Transverse colon (tissue), 4 donors: ENCODE data around the gene AQP4. TPM values are rescaled to one million over a fixed set of nuclear protein-coding genes. Genes with fewer than 3 reads are reported as not detected.

Experiments
- DNase-seq: peaks from one replicate; pipeline ENCODE4 v3.0.0-alpha.2; 2019
- H3K27ac ChIP-seq, 4 donors: fragments of 200-600 bp; sonication (generic); 2 replicates each; pipeline ENCODE4 v1.5.1; 2016 to 2018; ENCODE audit warnings: inconsistent platforms in 4 of 4
- H3K27me3 ChIP-seq: fragments of 200-600 bp; sonication (generic); 2 replicates; pipeline ENCODE4 v1.5.1; 2017; ENCODE audit warnings: inconsistent platforms
- H3K36me3 ChIP-seq, 4 donors: fragments of 200-600 bp; sonication (generic); 2 replicates each; pipeline ENCODE4 v1.5.1; 2017 to 2019; ENCODE audit warnings: inconsistent platforms in 4 of 4
- H3K4me1 ChIP-seq, 4 donors: fragments of 200-600 bp; sonication (generic); 2 replicates each; pipeline ENCODE4 v1.5.1; 2017 to 2020; ENCODE audit warnings: inconsistent platforms in 4 of 4
- H3K4me3 ChIP-seq, 4 donors: fragments of 200-600 bp; sonication (generic); 1 replicate in 1 of 4; 2 replicates in 3 of 4; pipeline versions ENCODE4 v1.5.1 to v1.6.1; 2017 to 2019; ENCODE audit warnings: inconsistent platforms in 4 of 4
- H3K9me3 ChIP-seq, 2 donors: fragments of 200-600 bp; sonication (generic); 2 replicates each; pipeline ENCODE4 v1.5.1; 2017 to 2019; ENCODE audit warnings: inconsistent platforms in 2 of 2
- EP300 ChIP-seq: sonication (generic); formaldehyde crosslinking; IDR thresholded peaks from one replicate; pipeline ENCODE4 v1.6.1; 2017; ENCODE audit warnings: antibody characterized with exemption, low read depth
- POLR2A ChIP-seq: fragments of 450-650 bp; IDR thresholded peaks from one replicate; pipeline ENCODE4 v1.6.1; 2016; ENCODE audit warnings: antibody characterized with exemption, mild to moderate bottlenecking, moderate library complexity
- POLR2AphosphoS5 ChIP-seq, 3 donors: sonication (generic); formaldehyde crosslinking; IDR thresholded peaks; one replicate each; pipeline ENCODE4 v1.6.1; 2016; ENCODE audit warnings: antibody characterized with exemption in 3 of 3
- WGBS, 2 donors: methylation state at CpG; one replicate each; pipeline ENCODE4 v1.1.5; 2018; ENCODE audit warnings: low coverage in 1 of 2; 5-methylcytosine and 5-hydroxymethylcytosine counted together
- in situ Hi-C, 4 donors: fragments of 200-750 bp; cut with MboI; loops; one replicate each; pipeline versions ENCODE4 v1.15.0 to v1.15.1; 2017; ENCODE audit warnings: low sequenced_read_pairs in 3 of 4, low pct_ligation_motif_present in 1 of 4, low pct_unique_long_range_greater_than_20kb in 1 of 4
- intact Hi-C: fragments of 100-400 bp; cut with DNase I; formaldehyde crosslinking; loops from one replicate; pipeline ENCODE4 v1.15.1; 2023; ENCODE audit warnings: low total_unique reads
- total RNA-seq, 4 donors: library from RNA; depleted of rRNA; stranded (reverse); fragments of >200 nt; gene quantifications; one replicate each; pipeline ENCODE4 v1.1.0, GENCODE V29; 2016
- TF ChIP-seq, protein P1 (sequence below), 5 experiments: fragments of 200-600 bp in 3 of 5; fragments of 450-650 bp in 2 of 5; sonication (generic) in 3 of 5; IDR thresholded peaks; 1 replicate in 2 of 5; 2 replicates in 3 of 5; pipeline ENCODE4 v1.5.1; 2016 to 2017; ENCODE audit warnings: antibody characterized with exemption in 5 of 5, inconsistent platforms in 3 of 5, mild to moderate bottlenecking in 2 of 5, moderate library complexity in 1 of 5

Gene AQP4
- total RNA-seq, 4 donors from 2014 or later: 2.2 TPM; not detected in 3

DNA sequence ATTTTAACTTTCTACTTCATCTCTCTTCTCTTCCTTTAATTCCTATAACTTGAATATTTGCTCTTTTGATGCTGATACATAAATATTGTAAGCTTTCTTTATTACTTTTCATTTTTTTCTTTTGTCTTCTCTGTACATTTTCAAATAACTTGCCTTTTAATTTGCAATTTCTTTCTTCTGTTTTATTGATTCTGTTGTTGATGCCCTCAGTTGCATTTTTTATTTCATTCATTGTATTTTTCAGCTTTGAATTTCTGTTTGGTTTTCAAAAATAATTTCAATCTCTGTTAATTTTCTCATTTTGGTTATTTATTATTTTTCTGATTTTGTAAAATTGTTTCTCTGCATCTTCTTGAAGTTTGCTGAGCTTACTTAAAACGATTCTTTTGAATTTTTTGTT lies 47.0 kb downstream of the AQP4 start:
- WGBS, 2 donors: 66 to 83% methylated on average over 1 of the region's 1 CpG
- Histone ChIP-seq H3K4me3 (no peak overlapping the region), H3K4me1 (no peaks in the 10 kb centered on the region), H3K27me3 (no peaks in the 10 kb centered on the region), H3K27ac (no peak overlapping the region), H3K9me3 (peaks cover 5 to 14% of the 10 kb centered on the region in 2 donors), H3K36me3 (no peaks in the 10 kb centered on the region)
- no peak for DNase-seq
- in situ Hi-C loops: loop anchor here in 1 of 4 donors (25.0 kb wide), 1 partner anchor 769 kb away; no protein-coding TSS in a partner anchor
- TF ChIP-seq EP300 (no peak), POLR2AphosphoS5 (IDR thresholded peaks at IDR 0.05) (no peak), POLR2A (no peak)
- TF ChIP-seq, protein P1, sequence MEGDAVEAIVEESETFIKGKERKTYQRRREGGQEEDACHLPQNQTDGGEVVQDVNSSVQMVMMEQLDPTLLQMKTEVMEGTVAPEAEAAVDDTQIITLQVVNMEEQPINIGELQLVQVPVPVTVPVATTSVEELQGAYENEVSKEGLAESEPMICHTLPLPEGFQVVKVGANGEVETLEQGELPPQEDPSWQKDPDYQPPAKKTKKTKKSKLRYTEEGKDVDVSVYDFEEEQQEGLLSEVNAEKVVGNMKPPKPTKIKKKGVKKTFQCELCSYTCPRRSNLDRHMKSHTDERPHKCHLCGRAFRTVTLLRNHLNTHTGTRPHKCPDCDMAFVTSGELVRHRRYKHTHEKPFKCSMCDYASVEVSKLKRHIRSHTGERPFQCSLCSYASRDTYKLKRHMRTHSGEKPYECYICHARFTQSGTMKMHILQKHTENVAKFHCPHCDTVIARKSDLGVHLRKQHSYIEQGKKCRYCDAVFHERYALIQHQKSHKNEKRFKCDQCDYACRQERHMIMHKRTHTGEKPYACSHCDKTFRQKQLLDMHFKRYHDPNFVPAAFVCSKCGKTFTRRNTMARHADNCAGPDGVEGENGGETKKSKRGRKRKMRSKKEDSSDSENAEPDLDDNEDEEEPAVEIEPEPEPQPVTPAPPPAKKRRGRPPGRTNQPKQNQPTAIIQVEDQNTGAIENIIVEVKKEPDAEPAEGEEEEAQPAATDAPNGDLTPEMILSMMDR (IDR thresholded peaks at IDR 0.05): no peak
- intact Hi-C loops: no loop called here

DNA sequence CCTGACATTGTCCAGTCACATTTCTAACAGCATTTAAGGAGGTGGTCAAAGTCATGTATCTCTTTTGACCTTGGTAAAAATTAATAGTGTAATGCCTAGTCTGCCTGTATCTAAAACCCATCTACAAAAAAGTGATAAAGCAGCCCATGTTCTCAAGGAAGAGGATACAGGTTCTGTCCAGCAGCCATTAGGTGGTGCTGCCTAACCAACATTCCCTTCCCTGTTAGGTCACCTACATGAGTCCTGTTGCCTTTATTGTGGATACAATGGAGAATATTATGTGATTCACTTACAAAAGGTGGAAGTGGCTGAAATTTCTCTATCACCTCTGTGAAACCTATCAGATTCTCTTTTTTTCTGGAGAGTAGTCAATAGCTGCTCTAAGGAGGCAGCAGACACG lies 52.5 kb downstream of the AQP4 start:
- Histone ChIP-seq H3K36me3 (no peaks in the 10 kb centered on the region), H3K9me3 (peaks cover 3% of the 10 kb centered on the region in 2 donors), H3K27me3 (no peaks in the 10 kb centered on the region), H3K27ac (no peak overlapping the region), H3K4me1 (no peaks in the 10 kb centered on the region), H3K4me3 (no peak overlapping the region)
- intact Hi-C loops (no loop called here), in situ Hi-C loops (loop anchor here in 1 of 4 donors (25.0 kb wide), 1 partner anchor 774 kb away; no protein-coding TSS in a partner anchor)
- DNase-seq: peak; percentile 37
- TF ChIP-seq POLR2AphosphoS5 (IDR thresholded peaks at IDR 0.05): no peak
- TF ChIP-seq, protein P1 (IDR thresholded peaks at IDR 0.05): peak; percentile 23 to 45 (median 41)
- 34 to 63% methylated on average over 1 of the region's 1 CpG for WGBS, 2 donors

DNA sequence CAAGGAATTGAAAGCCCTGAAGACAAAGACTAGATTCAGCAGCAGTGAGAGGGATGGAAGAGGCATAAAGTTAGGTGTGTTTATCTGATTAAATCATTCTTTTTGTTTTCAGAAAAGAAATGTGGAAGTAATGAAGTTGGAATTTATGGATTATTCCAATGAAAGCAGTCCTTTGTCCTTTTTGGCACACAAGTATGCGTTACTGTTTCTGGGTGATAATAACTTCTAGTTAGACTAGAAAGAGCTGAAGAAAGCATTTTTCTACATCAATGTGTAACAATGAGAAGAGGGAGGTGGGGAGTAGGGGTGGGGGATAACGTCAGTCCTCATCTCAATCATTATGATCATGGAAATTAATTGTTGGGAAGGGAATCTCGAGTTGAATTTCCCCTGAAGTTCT lies 53.0 kb downstream of the AQP4 start:
- Histone ChIP-seq H3K4me1 (no peaks in the 10 kb centered on the region), H3K27me3 (no peaks in the 10 kb centered on the region), H3K36me3 (no peaks in the 10 kb centered on the region), H3K4me3 (no peak overlapping the region), H3K27ac (no peak overlapping the region), H3K9me3 (no peaks in the 10 kb centered on the region)
- in situ Hi-C loops (loop anchor here in 1 of 4 donors (25.0 kb wide), 1 partner anchor 775 kb away; no protein-coding TSS in a partner anchor), intact Hi-C loops (no loop called here)
- TF ChIP-seq, protein P1 (IDR thresholded peaks at IDR 0.05): no peak
- no peak for TF ChIP-seq POLR2A
- TF ChIP-seq POLR2AphosphoS5 (IDR thresholded peaks at IDR 0.05): no peak
- TF ChIP-seq EP300: no peak
- DNase-seq: no peak
- 58 to 62% methylated on average over 3 of the region's 3 CpGs for WGBS, 2 donors

DNA sequence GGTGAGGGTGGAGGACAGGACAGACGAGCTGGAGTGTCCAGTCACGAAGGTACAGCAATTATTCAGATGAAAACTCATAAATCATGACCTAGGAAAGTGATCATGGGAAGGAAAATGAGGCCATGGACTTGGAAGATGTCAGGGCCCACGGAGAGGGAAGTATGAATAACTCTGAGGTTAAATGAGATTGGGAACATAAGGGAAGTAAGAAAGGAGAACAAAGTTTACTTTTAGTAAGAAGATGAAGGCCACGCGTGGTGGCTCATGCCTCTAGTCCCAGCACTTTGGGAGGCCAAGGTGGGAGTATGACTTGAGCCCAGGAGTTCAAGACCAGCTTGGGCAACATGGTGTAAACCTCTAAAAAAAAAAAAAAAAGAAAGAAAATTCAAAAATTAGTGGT lies 56.2 kb downstream of the AQP4 start:
- in situ Hi-C loops (loop anchor here in 2 of 4 donors (10.0 to 25.0 kb wide), 2 partner anchors 195 to 778 kb away; no protein-coding TSS in a partner anchor), intact Hi-C loops (no loop called here)
- 53 to 72% methylated on average over 3 to 5 of the region's 5 CpGs for WGBS, 2 donors
- Histone ChIP-seq H3K27me3 (no peaks in the 10 kb centered on the region), H3K27ac (no peak overlapping the region), H3K4me3 (no peak overlapping the region), H3K9me3 (no peaks in the 10 kb centered on the region), H3K4me1 (no peaks in the 10 kb centered on the region), H3K36me3 (no peaks in the 10 kb centered on the region)
- DNase-seq: no peak
- TF ChIP-seq POLR2AphosphoS5 (IDR thresholded peaks at IDR 0.05): no peak
- no peak for TF ChIP-seq POLR2A
- TF ChIP-seq, protein P1 (IDR thresholded peaks at IDR 0.05): no peak
- TF ChIP-seq EP300: no peak
